GM19043 (cell line): ENCODE data around the gene FNDC1.

Experiments used
- ATAC-seq: cut with Tn5 transposase; IDR thresholded peaks from one replicate; pipeline ENCODE4 v1.9.1; 2021; ENCODE audit warnings: low read depth; ENCODE audit not compliant: unreplicated experiment

FNDC1 gene

GRCh38 chr6:159203304-159204005, 34.3 kb downstream of the FNDC1 start:
- no peak for ATAC-seq

- no peak for ATAC-seq
Observed at GRCh38 chr6:159204605-159205004, 35.4 kb downstream of the FNDC1 start.

GRCh38 chr6:159212028-159212427, 42.8 kb downstream of the FNDC1 start:
- no peak for ATAC-seq

GRCh38 chr6:159212525-159213280, 43.5 kb downstream of the FNDC1 start:
- ATAC-seq, result no peak

GRCh38 chr6:159213405-159213804, 44.2 kb downstream of the FNDC1 start:
- ATAC-seq, result no peak

- ATAC-seq, result no peak
Observed at GRCh38 chr6:159214281-159214680, 45.1 kb downstream of the FNDC1 start.

- ATAC-seq, result peak; percentile 47
Observed at GRCh38 chr6:159217595-159218275, 48.5 kb downstream of the FNDC1 start.

- ATAC-seq, result no peak
Observed at GRCh38 chr6:159220093-159220492, 50.9 kb downstream of the FNDC1 start.

GRCh38 chr6:159221486-159222170, 52.4 kb downstream of the FNDC1 start:
- ATAC-seq, result no peak

- ATAC-seq, result no peak
Observed at GRCh38 chr6:159224452-159224851, 55.3 kb downstream of the FNDC1 start.

- no peak for ATAC-seq
Observed at GRCh38 chr6:159229651-159230051, 60.5 kb downstream of the FNDC1 start.

GRCh38 chr6:159232106-159232645, 63.0 kb downstream of the FNDC1 start:
- ATAC-seq, result no peak

- ATAC-seq, result no peak
Observed at GRCh38 chr6:159232751-159233150, 63.6 kb downstream of the FNDC1 start.

GRCh38 chr6:159233365-159234101, 64.3 kb downstream of the FNDC1 start:
- ATAC-seq, result no peak

- ATAC-seq, result no peak
Observed at GRCh38 chr6:159234102-159234553, 64.9 kb downstream of the FNDC1 start.

- ATAC-seq, result no peak
Observed at GRCh38 chr6:159238920-159239558, 69.8 kb downstream of the FNDC1 start.

- ATAC-seq, result no peak
Observed at GRCh38 chr6:159249128-159249527, 79.9 kb downstream of the FNDC1 start.

- ATAC-seq, result no peak
Observed at GRCh38 chr6:159249752-159250151, 80.6 kb downstream of the FNDC1 start.

GRCh38 chr6:159250633-159251032, 81.4 kb downstream of the FNDC1 start:
- ATAC-seq, result no peak
